ENCODE data around the gene DTL. TPM values are rescaled to one million over a fixed set of nuclear protein-coding genes. Genes with fewer than 3 reads are reported as not detected.

Gene DTL
- total RNA-seq, 1 donor from 2014 or later, result 1.7 TPM

DNA sequence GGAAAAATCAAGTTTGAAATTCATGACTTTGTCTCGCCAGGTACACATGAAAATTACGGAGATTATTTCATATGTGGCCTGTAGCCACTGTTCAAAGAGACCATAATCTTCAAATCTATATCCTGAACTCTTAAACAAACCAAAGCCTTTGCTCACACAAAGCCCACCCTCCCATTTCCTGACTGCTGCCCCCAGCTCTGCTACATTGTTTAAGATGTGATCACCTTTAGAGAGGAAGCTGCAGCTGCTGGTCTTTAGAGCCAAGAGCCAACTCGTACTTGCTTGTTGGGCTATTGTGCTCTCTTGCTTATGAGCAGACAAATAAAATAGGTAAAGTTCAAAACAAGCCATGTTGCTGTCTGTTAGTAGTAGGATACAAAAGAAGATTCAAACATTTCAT lies 71.9 kb downstream of the DTL start:
- Histone ChIP-seq H3K9me3 (no peaks in the 10 kb centered on the region), H3K36me3 (no peaks in the 10 kb centered on the region), H3K27me3 (no peaks in the 10 kb centered on the region), H3K27ac (no peak overlapping the region), H3K4me1 (peaks cover 21% of the 10 kb centered on the region), H3K4me3 (no peak overlapping the region)
- DNase-seq, result no peak
- intact Hi-C loops (cut with DNase I), result no loop called here
- ATAC-seq, result no peak
- TF ChIP-seq CTCF (IDR thresholded peaks at IDR 0.05), result no peak

DNA sequence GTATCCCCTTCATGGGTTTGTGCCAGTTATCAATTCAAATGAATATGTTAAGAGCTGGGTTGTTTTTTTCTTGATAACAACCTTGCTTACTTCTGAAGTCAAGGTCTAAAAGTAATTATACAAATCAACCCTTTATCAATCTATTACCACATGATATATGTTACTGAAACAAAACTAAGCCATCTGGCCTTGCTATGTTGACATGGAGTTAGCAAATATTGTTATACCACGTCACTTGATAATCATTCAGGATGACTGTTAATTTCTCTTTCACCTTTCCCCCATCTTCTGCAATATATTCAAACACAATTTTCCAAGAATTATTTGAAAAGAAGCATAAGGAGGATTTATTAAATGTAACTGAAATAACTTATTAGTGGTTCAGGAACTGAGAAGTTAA lies 72.6 kb downstream of the DTL start:
- no peak for DNase-seq
- H3K4me1 ChIP-seq, result peaks cover 21% of the 10 kb centered on the region
- no peak overlapping the region for H3K4me3 ChIP-seq
- H3K36me3 ChIP-seq, result no peaks in the 10 kb centered on the region
- no peaks in the 10 kb centered on the region for H3K27me3 ChIP-seq
- H3K9me3 ChIP-seq, result no peaks in the 10 kb centered on the region
- intact Hi-C loops (cut with DNase I), result no loop called here
- TF ChIP-seq CTCF (IDR thresholded peaks at IDR 0.05), result no peak
- H3K27ac ChIP-seq, result no peak overlapping the region
- ATAC-seq, result no peak

DNA sequence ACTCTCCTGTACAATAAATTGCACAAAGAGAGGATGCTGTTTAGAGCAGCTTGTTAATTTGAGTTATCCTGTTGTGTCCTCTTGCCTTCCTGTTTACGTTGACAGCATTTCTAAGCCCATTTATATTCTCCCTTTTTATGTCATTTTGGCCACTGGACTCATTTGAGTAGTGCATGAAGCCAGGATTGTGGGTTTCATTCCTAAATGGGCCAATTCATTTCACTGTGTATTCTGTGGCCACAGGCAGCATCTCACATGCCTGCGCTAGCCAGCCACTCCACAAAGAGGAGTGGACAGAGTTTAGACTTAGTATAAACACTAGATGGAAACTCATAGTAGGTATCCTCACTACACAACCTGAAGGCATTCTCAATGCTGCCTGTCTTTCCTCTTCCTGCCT lies 73.4 kb downstream of the DTL start:
- ATAC-seq, result no peak
- no peak overlapping the region for H3K27ac ChIP-seq
- TF ChIP-seq CTCF (IDR thresholded peaks at IDR 0.05), result no peak
- intact Hi-C loops (cut with DNase I), result no loop called here
- H3K4me3 ChIP-seq, result no peak overlapping the region
- no peaks in the 10 kb centered on the region for H3K36me3 ChIP-seq
- peaks cover 21% of the 10 kb centered on the region for H3K4me1 ChIP-seq
- H3K27me3 ChIP-seq, result no peaks in the 10 kb centered on the region
- no peaks in the 10 kb centered on the region for H3K9me3 ChIP-seq
- no peak for DNase-seq

DNA sequence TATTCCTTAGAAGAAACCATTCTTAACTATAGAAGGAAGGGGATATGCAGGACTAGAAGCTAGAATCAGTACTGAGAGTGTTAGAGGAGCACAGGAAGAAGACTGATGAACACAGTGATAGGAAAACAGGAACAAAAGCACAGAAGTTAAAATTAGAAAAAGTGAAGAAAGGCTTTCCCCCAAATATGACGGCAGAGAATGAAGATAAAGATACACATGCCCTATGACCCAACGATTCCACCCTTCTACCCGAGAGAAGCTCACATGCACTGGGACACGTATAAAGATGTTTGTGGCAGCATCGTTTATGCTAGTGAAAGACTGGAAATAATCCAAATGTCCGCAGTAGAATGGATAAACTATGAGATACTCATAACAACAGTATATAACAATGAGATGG lies 74.2 kb downstream of the DTL start:
- H3K4me3 ChIP-seq, result no peak overlapping the region
- no peaks in the 10 kb centered on the region for H3K9me3 ChIP-seq
- no peaks in the 10 kb centered on the region for H3K36me3 ChIP-seq
- intact Hi-C loops (cut with DNase I), result no loop called here
- no peaks in the 10 kb centered on the region for H3K27me3 ChIP-seq
- ATAC-seq (no peak), DNase-seq (no peak)
- H3K27ac ChIP-seq, result no peak overlapping the region
- no peak for TF ChIP-seq CTCF (IDR thresholded peaks at IDR 0.05)
- H3K4me1 ChIP-seq, result peaks cover 18% of the 10 kb centered on the region

GRCh38 chr1:212110617-212111016 lies 75.1 kb downstream of the DTL start:
- Histone ChIP-seq H3K4me3 (no peak overlapping the region), H3K9me3 (no peaks in the 10 kb centered on the region), H3K36me3 (no peaks in the 10 kb centered on the region), H3K27me3 (no peaks in the 10 kb centered on the region), H3K27ac (no peak overlapping the region), H3K4me1 (peaks cover 12% of the 10 kb centered on the region)
- DNase-seq, result no peak
- TF ChIP-seq CTCF (IDR thresholded peaks at IDR 0.05), result no peak
- intact Hi-C loops (cut with DNase I), result no loop called here
- ATAC-seq, result peak; percentile 54

DNA sequence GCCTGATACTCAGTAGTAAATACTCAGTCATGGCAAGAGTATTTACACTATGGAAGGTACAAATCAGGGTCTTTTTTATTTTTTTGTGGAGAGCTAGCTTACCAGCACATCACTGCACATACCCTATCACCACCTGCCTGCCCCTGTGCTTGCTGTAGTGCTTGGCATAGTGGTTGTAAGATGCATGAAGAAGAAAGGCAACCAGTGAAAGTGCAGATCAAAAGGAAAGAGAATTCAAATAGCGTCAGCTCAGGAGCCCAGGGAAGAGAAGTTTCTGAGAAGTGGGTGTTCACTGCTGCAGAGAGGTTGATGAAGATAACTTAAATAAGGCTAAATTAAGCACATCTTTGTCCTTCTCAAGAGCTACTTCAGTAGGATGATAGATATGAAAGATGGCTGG lies 76.0 kb downstream of the DTL start:
- TF ChIP-seq CTCF (IDR thresholded peaks at IDR 0.05), result no peak
- Histone ChIP-seq H3K27ac (no peak overlapping the region), H3K36me3 (no peaks in the 10 kb centered on the region), H3K27me3 (no peaks in the 10 kb centered on the region), H3K9me3 (no peaks in the 10 kb centered on the region), H3K4me1 (peaks cover 12% of the 10 kb centered on the region), H3K4me3 (no peak overlapping the region)
- intact Hi-C loops (cut with DNase I), result no loop called here
- ATAC-seq (no peak), DNase-seq (no peak)
